ENCODE data around the gene ARNT2.

The ARNT2 gene

DNA sequence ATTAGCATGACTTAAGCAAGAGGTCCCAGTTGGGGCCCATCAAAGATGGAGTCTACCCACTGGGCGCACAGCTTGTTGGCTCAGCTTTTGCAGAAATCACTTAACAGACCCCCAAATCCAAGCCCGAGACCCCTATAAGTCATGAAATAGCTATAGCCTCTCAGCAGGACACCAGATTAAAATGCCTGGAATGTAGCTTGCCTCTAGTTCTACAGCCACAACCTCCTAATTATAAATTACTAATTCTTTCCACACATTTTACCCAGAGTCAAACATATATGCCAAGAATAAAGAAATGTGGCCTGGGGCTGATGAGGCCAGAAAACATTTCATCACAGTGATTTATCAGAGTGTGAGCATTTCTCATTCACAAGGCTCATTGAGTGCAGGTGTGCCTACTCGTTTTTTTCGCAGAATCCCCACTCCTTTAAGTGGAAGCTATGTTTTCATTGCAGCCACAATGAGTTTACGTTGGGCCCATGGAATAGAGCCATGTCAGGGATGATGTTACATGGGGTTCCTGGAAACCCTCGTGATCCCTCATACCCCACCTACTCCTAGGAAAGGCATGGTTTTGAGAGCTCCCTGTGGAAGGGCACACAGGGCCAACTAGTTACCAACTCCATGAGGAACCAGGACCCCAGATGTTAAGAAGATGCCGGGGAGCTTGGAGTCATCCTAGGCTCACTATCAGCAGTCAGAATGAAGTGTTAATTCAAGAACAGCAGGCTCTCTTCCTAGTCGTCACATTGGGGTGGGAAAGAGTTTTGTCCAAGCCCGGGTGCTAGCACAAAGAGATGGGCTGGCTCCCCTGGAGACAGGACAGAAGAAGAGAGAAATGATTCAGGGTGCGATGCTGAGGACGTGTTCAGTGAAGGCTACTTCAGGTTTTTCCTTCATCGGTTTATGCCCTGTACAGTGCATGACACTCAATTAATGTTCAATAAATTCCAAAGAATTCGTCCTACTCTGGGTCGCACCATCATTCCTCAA lies 200.7 kb downstream of the ARNT2 start:
- Mint-ChIP-seq H3K4me3 (no peak overlapping the region), H3K27ac (ENCODE audit: low read depth) (no peak overlapping the region), H3K4me1 (no peaks in the 10 kb centered on the region), H3K36me3 (ENCODE audit: insufficient read depth) (no peaks in the 10 kb centered on the region), H3K27me3 (peaks cover 59% of the 10 kb centered on the region), H3K9me3 (no peaks in the 10 kb centered on the region)
- ATAC-seq (replicated peaks; ENCODE audit: extremely low read depth, poor library complexity, severe bottlenecking) (no peak), DNase-seq (ENCODE audit: low spot score in 2 of 2) (no peak)

DNA sequence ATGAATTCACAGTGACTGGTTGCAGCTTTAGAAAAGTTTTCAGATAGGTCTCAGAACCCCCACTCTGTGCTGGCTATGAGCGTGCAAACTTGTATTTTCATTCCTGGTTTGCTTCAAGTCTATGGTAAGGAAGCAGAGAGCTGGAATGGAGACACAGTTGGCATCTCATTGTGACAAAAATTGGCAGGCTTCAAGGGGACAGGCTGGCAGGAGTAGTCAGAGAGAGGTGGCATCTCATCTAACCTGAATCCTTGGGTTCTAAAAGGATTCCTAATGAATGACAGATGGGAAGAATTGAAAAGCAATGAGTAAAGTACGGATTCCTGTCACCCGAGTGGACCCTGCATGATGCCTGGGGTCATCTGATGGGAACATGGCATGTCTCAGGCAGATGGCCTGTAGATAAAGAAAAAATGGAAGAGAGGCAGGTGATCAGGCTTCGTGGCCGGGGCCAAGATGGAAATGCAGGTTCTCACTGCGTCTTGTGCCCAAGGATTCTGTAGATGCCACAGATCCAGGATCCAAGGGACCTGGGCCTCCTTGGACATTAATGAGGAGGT lies 201.5 kb downstream of the ARNT2 start:
- no peaks in the 10 kb centered on the region for H3K36me3 Mint-ChIP-seq (ENCODE audit: insufficient read depth)
- ATAC-seq (replicated peaks; ENCODE audit: extremely low read depth, poor library complexity, severe bottlenecking) (no peak), DNase-seq (ENCODE audit: low spot score in 2 of 2) (no peak)

DNA sequence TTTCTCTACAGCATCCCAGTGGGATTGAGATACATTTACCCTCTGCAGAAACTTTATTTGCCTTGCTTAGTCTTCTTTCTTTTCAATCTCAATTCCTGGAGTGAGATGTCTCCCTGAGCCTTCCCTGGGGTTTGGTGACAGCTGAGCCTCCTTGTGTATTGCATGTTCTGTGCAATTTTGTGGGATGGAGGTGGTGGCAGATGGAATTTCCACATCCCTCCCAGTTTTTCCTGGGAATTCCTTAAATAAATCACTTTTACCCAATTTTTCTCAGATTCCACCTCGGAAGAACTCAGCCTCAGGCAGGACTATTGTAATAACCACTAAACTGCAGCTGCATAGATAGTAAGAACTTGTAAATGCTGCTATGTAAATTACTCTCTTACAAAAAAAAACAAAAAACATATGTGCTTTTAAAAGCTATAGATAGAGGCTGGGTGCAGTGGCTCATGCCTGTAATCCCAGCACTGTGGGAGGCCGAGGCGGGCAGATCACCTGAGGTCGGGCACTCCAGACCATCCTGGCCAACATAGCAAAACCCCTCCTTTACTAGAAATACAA lies 202.4 kb downstream of the ARNT2 start:
- Mint-ChIP-seq H3K36me3 (ENCODE audit: insufficient read depth) (no peaks in the 10 kb centered on the region), H3K27ac (ENCODE audit: low read depth) (no peak overlapping the region), H3K4me3 (no peak overlapping the region), H3K27me3 (peaks cover 42% of the 10 kb centered on the region), H3K9me3 (no peaks in the 10 kb centered on the region), H3K4me1 (no peaks in the 10 kb centered on the region)
- ATAC-seq (replicated peaks; ENCODE audit: extremely low read depth, poor library complexity, severe bottlenecking) (no peak), DNase-seq (ENCODE audit: low spot score in 2 of 2) (no peak)

More for the DNA sequence above, 201.5 kb downstream of the ARNT2 start:
- H3K27ac Mint-ChIP-seq (ENCODE audit: low read depth), result no peak overlapping the region
- H3K4me1 Mint-ChIP-seq, result no peaks in the 10 kb centered on the region
- no peaks in the 10 kb centered on the region for H3K9me3 Mint-ChIP-seq
- H3K27me3 Mint-ChIP-seq, result peaks cover 51% of the 10 kb centered on the region
- no peak overlapping the region for H3K4me3 Mint-ChIP-seq

DNA sequence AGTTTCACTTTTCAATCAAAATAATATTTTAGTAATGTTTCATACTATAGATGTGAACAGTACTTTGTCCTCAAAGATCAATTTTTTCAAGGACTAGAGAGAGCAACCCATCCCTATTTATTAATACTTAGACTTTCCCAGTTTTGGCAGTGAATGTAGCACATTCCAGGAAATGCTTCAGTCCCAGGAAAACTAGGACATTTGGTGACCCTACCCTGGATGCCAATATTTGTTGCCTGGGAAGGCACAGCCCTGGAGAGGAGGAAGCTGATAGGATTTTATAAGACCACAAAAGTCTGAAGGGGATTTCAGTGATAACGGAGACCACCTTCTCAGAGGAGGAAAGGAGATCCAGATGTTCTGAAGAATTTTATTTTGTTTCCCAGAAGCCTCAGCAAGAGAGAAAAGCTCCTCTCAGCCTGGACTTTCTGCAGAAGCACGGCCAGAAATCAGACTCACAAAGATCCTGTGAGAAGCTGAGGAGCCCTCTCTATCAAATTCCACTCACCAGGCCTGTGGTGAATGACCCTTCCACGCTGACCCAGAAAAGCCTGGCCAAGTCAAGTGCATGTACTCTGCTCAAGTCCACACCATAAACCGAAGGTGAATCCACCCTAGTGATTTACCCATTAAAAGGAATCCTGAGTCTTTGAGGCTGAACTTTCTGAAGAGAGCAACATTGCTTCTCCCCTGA lies 203.3 kb downstream of the ARNT2 start:
- Mint-ChIP-seq H3K9me3 (no peaks in the 10 kb centered on the region), H3K27me3 (peaks cover 40% of the 10 kb centered on the region), H3K4me1 (no peaks in the 10 kb centered on the region), H3K36me3 (ENCODE audit: insufficient read depth) (no peaks in the 10 kb centered on the region), H3K4me3 (no peak overlapping the region), H3K27ac (ENCODE audit: low read depth) (no peak overlapping the region)
- DNase-seq (ENCODE audit: low spot score in 2 of 2) (no peak), ATAC-seq (replicated peaks; ENCODE audit: extremely low read depth, poor library complexity, severe bottlenecking) (no peak)

DNA sequence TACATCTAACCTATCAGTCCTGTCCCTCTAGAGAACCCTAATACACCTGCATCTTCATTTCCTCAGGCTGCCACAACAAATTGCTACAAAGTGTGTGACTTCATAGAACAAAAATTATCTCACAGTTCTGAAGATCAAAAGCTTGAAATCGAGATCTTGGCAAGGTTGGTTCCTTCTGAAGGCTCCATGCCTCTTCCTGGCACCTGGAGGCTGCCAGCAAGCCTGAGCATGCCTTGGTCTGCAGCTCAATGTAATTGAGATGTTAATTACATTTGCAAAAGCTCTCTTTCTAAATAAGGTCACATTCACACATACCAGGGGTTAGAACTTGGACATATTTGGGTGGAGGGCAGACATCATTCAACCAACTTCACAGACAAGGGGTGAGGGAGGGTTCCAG lies 204.5 kb downstream of the ARNT2 start:
- Mint-ChIP-seq H3K36me3 (ENCODE audit: insufficient read depth) (no peaks in the 10 kb centered on the region), H3K27ac (ENCODE audit: low read depth) (no peak overlapping the region), H3K9me3 (no peaks in the 10 kb centered on the region), H3K4me1 (no peaks in the 10 kb centered on the region), H3K4me3 (no peak overlapping the region), H3K27me3 (peaks cover 42% of the 10 kb centered on the region)
- ATAC-seq (replicated peaks; ENCODE audit: extremely low read depth, poor library complexity, severe bottlenecking) (no peak), DNase-seq (ENCODE audit: low spot score in 2 of 2) (no peak)

DNA sequence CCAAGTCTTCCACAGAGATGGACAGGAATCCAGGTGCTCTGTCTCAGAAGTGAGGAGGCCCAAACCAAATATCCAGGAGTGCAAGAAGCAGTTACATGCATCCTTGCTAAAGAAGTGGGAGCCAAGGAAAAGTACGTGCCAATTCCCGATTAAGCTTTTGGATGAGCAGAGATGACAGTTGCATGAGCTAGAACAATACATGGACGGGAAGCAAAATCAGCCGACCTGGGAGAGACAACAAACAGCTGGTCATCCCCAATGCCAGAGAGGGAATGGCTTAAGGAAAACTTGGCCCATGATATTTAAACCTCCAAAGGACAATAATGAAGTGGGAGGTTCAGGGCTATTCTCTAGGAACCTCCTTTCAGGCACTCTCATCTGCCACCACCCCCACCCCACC lies 204.9 kb downstream of the ARNT2 start:
- Mint-ChIP-seq H3K36me3 (ENCODE audit: insufficient read depth) (no peaks in the 10 kb centered on the region), H3K9me3 (no peaks in the 10 kb centered on the region), H3K27ac (ENCODE audit: low read depth) (no peak overlapping the region), H3K27me3 (peaks cover 46% of the 10 kb centered on the region), H3K4me3 (no peak overlapping the region), H3K4me1 (no peaks in the 10 kb centered on the region)
- ATAC-seq (replicated peaks; ENCODE audit: extremely low read depth, poor library complexity, severe bottlenecking), result no peak
- no peak for DNase-seq (ENCODE audit: low spot score in 2 of 2)

DNA sequence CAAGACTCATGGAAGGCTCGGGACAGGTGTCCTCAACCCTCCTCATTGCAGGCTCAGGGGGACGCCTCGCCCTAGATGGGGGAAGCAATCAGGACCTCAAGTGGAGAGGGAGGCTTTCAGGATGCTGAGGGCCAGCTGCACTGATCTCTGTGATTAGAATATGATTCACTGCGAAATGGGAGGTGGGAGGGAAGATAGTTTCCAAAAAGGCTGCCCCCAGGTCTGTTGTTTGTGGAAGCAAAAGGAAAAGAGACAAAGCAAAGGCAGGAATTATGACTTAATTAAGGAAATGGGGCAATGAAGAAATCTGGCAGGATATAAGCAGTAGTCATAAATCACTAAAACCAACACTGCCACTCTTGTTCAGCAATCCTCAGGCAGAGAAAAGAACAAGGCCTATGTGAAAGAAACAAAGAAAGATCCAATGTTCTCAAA lies 205.3 kb downstream of the ARNT2 start:
- Mint-ChIP-seq H3K27ac (ENCODE audit: low read depth) (no peak overlapping the region), H3K4me3 (no peak overlapping the region), H3K4me1 (no peaks in the 10 kb centered on the region), H3K9me3 (no peaks in the 10 kb centered on the region), H3K27me3 (peaks cover 50% of the 10 kb centered on the region), H3K36me3 (ENCODE audit: insufficient read depth) (no peaks in the 10 kb centered on the region)
- ATAC-seq (replicated peaks; ENCODE audit: extremely low read depth, poor library complexity, severe bottlenecking) (no peak), DNase-seq (ENCODE audit: low spot score in 2 of 2) (no peak)

DNA sequence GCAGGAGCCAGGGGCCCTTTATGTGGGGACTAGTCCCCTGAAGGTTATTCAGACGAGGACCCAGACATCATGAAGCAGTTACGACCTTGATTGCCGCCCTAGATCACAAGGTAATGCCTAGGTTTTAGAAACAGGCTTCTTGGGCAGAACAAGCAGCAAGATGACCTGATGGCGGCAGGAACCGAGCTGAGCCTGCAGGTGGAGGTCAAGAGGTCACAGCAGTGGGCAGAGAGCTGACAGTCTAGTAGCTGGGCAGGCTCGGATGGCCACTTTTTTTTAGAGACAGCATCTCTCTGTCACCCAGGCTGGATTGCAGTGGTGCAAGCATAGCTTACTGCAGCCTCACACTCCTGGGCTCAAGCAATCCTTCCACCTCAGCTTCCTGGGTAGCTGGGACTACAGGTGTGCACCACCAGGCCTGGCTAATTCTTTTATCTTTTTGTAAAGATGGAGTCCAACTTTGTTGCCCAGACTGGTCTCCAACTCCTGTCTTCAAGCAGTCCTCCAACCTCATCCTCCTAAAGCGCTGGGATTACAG lies 207.4 kb downstream of the ARNT2 start:
- DNase-seq (ENCODE audit: low spot score in 2 of 2), result no peak
- no peak for ATAC-seq (replicated peaks; ENCODE audit: extremely low read depth, poor library complexity, severe bottlenecking)
- H3K27ac Mint-ChIP-seq (ENCODE audit: low read depth), result no peak overlapping the region
- H3K36me3 Mint-ChIP-seq (ENCODE audit: insufficient read depth), result no peaks in the 10 kb centered on the region
- no peak overlapping the region for H3K4me3 Mint-ChIP-seq
- no peaks in the 10 kb centered on the region for H3K9me3 Mint-ChIP-seq
- H3K4me1 Mint-ChIP-seq, result no peaks in the 10 kb centered on the region
- H3K27me3 Mint-ChIP-seq, result peaks cover 46% of the 10 kb centered on the region

DNA sequence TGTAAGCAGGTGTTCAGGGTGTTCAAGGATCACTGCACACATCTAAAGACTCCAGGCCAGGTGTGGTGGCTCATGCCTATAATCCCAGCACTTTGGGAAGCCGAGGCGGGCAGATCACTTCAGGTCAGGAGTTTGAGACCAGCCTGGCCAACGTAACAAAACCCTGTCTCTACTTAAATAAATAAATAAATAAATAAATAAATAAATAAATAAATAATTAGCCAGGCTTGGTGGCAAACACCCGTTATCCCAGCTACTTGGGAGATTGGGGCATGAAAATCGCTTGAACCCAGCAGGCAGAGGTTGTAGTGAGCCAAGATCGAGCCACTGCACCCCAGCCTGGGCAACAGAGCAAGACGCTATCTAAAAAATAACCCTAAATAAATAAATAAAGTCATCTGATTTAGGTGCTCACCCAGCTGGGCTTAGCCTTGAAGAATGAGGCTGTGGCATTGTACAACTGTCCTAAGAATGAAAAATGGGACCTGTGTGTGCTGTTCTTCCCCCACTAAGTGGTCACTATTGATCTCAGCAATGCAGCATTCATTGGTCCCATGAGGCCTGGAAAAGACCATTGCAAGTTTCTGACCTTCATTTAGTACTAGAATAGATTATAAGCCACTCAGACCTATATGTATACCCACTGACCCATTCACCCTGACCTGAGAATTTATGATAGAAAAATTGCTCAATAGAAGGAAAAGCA lies 208.1 kb downstream of the ARNT2 start:
- peaks cover 46% of the 10 kb centered on the region for H3K27me3 Mint-ChIP-seq
- H3K4me3 Mint-ChIP-seq, result no peak overlapping the region
- no peak for DNase-seq (ENCODE audit: low spot score in 2 of 2)
- H3K9me3 Mint-ChIP-seq, result no peaks in the 10 kb centered on the region
- H3K36me3 Mint-ChIP-seq (ENCODE audit: insufficient read depth), result no peaks in the 10 kb centered on the region
- no peak overlapping the region for H3K27ac Mint-ChIP-seq (ENCODE audit: low read depth)
- no peak for ATAC-seq (replicated peaks; ENCODE audit: extremely low read depth, poor library complexity, severe bottlenecking)
- no peaks in the 10 kb centered on the region for H3K4me1 Mint-ChIP-seq

DNA sequence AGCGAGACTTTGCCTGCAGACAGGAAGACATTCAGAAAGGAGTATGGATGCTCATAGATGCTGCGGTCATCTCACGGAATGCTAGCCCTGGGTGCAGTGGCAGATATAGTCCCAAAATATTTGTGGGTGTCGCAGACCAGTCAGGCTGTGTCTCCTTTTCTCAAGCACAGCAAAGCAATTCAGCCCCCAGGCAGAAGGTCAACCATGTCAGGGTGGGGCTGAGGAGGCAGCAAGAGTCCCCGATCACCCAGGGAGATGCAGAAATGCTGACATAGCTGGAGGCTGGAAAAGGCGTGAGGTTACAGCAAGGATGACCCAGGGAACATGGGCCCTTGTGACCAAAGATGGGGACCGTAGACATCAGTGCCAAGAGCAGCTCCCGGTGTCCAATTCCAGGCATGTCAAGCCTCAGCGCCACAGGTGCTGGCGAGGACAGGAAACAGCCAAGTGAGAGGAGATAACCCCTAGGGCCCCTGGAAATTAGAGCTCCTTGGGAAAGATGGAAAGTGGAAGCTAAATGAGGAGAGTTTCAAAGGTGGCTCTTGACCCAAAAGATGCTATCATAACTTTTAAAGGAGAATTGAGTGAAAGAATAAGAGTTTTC lies 209.7 kb downstream of the ARNT2 start:
- no peak for ATAC-seq (replicated peaks; ENCODE audit: extremely low read depth, poor library complexity, severe bottlenecking)
- Mint-ChIP-seq H3K4me3 (no peak overlapping the region), H3K4me1 (no peaks in the 10 kb centered on the region), H3K9me3 (no peaks in the 10 kb centered on the region), H3K36me3 (ENCODE audit: insufficient read depth) (no peaks in the 10 kb centered on the region), H3K27me3 (peaks cover 53% of the 10 kb centered on the region), H3K27ac (ENCODE audit: low read depth) (no peak overlapping the region)
- DNase-seq (ENCODE audit: low spot score in 2 of 2), result no peak

DNA sequence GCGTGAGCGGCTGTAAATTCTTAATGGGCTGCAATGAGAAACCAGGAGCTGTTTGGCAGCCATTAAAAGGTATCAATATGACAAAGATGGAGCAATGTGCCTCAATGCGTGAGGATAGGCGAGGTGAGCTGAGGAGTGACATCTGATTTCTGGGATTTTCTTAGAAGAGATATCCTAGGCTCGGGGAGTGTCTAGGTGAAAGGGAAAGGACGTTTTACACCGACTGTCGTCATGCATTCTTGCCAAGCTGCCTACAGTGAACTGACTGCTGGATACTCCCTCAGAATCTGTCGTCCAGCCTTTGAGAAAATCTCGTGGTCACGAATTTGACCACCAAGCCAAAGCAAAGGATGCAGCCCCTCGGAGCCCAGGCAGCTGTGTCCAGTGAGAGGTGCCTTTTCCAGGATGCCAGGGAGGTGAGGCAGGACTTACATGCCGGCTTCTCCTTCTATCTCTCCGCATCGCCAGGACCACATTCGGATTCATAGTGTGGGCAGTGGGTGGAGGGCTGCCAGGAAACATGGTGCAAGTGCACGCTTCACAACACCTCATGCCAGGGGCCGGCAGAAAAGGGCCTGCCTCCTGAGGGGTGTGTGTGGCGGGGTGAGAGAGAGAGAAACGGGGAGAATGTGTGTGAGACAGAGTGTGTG lies 210.7 kb downstream of the ARNT2 start:
- Mint-ChIP-seq H3K27me3 (peaks cover 48% of the 10 kb centered on the region), H3K27ac (ENCODE audit: low read depth) (no peak overlapping the region), H3K4me1 (no peaks in the 10 kb centered on the region), H3K9me3 (no peaks in the 10 kb centered on the region), H3K4me3 (no peak overlapping the region), H3K36me3 (ENCODE audit: insufficient read depth) (no peaks in the 10 kb centered on the region)
- no peak for ATAC-seq (replicated peaks; ENCODE audit: extremely low read depth, poor library complexity, severe bottlenecking)
- DNase-seq (ENCODE audit: low spot score in 2 of 2), result no peak
